T-helper 9 cell (primary cell): Measurements from ENCODE around the gene PDE3B.
"Not testable (repeated sequence)": the region's sequence is repeated elsewhere in the genome, so short reads cannot be mapped to it uniquely, and the experiment has no call there.

Experiments
- DNase-seq: peaks from one replicate; pipeline ENCODE4 v3.0.0-alpha.2; 2020

PDE3B gene

GRCh38 chr11:14750911-14751310 is 107.3 kb downstream of the PDE3B start:
- DNase-seq = no peak

- no peak for DNase-seq
These were observed 108.4 kb downstream of the PDE3B start for GRCh38 chr11:14751975-14752407.

GRCh38 chr11:14755140-14755539 is 111.5 kb downstream of the PDE3B start:
- no peak for DNase-seq

GRCh38 chr11:14756349-14756748 is 112.7 kb downstream of the PDE3B start:
- DNase-seq = no peak

GRCh38 chr11:14759300-14760012 is 115.9 kb downstream of the PDE3B start:
- DNase-seq = not testable (repeated sequence)

GRCh38 chr11:14764179-14764578 is 120.6 kb downstream of the PDE3B start:
- no peak for DNase-seq

GRCh38 chr11:14764579-14765527 is 121.2 kb downstream of the PDE3B start:
- no peak for DNase-seq

GRCh38 chr11:14766585-14766984 is 123.0 kb downstream of the PDE3B start:
- no peak for DNase-seq

GRCh38 chr11:14768526-14769188 is 125.1 kb downstream of the PDE3B start:
- no peak for DNase-seq

GRCh38 chr11:14773755-14774154 is 130.2 kb downstream of the PDE3B start:
- DNase-seq = no peak

- DNase-seq = no peak
These were observed 131.1 kb downstream of the PDE3B start for GRCh38 chr11:14774721-14775120.

GRCh38 chr11:14775897-14776296 is 132.3 kb downstream of the PDE3B start:
- DNase-seq = no peak

- DNase-seq = not testable (repeated sequence)
These were observed 134.9 kb downstream of the PDE3B start for GRCh38 chr11:14778460-14778859.

GRCh38 chr11:14783788-14784187 is 140.2 kb downstream of the PDE3B start:
- no peak for DNase-seq

- DNase-seq = no peak
These were observed 140.6 kb downstream of the PDE3B start for GRCh38 chr11:14784230-14784629.

- no peak for DNase-seq
These were observed 146.4 kb downstream of the PDE3B start for GRCh38 chr11:14789879-14790484.

GRCh38 chr11:14793546-14793945 is 149.9 kb downstream of the PDE3B start:
- no peak for DNase-seq

- not testable (repeated sequence) for DNase-seq
These were observed 152.4 kb downstream of the PDE3B start for GRCh38 chr11:14796028-14796427.

- DNase-seq = no peak
These were observed 160.2 kb downstream of the PDE3B start for GRCh38 chr11:14803846-14804245.

GRCh38 chr11:14809466-14809865 is 165.9 kb downstream of the PDE3B start:
- DNase-seq = no peak

GRCh38 chr11:14812757-14813156 is 169.2 kb downstream of the PDE3B start:
- no peak for DNase-seq

GRCh38 chr11:14813516-14813915 is 169.9 kb downstream of the PDE3B start:
- DNase-seq = no peak

GRCh38 chr11:14818779-14819178 is 175.2 kb downstream of the PDE3B start:
- no peak for DNase-seq
